GM12878 (cell line): ENCODE measurements around the gene CYP3A4. TPM values are rescaled to one million over a fixed set of nuclear protein-coding genes. Genes with fewer than 3 reads are reported as not detected.

Experiments
- ATAC-seq: fragments of 200-7000 bp; cut with Tn5 transposase; 3 replicates; pipeline ENCODE4 v1.9.1; 2020; ENCODE audit warnings: mild to moderate bottlenecking, moderate library complexity
- BruUV-seq: library from RNA; stranded (reverse); fragments of 400-500 nt; replicated peaks from 2 replicates; lab custom pipeline; 2021; lab: Mats Ljungman, UMichigan
- CTCF ChIA-PET: fragments of 300-600 bp; sonication (Branson Sonifier 250); formaldehyde crosslinking; extraction: SDS; loops from one replicate; lab custom pipeline; 2021; ENCODE audit warnings: inconsistent platforms; lab: Yijun Ruan, JAX
- POLR2A ChIA-PET: fragments of 350-600 bp; formaldehyde crosslinking; extraction: SDS; loops from one replicate; lab custom pipeline; 2021; ENCODE audit warnings: inconsistent platforms; lab: Charles Lee
- RAD21 ChIA-PET: fragments of 300-600 bp; sonication (Branson Sonifier 250); formaldehyde crosslinking; loops from one replicate; lab custom pipeline; 2023; ENCODE audit warnings: antibody characterized with exemption; ENCODE audit not compliant: unreplicated experiment; lab: Charles Lee
- SMC1A ChIA-PET: fragments of 300-600 bp; sonication (Branson Sonifier 250); formaldehyde crosslinking; loops from one replicate; lab custom pipeline; 2023; ENCODE audit not compliant: unreplicated experiment, uncharacterized antibody; lab: Charles Lee
- DNase-seq: peaks from one replicate; pipeline ENCODE4 v3.0.0-alpha.2; 2011; ENCODE audit warnings: low read depth, low spot score
- FAIRE-seq: peaks from 3 replicates; lab custom pipeline; 2011; peaks lifted over from hg19 to GRCh38; lab: Jason Lieb, UNC
- H2AFZ ChIP-seq: 2 replicates; pipeline ENCODE4 v1.6.0; 2011; ENCODE audit warnings: low read depth, low read length, control low read depth; ENCODE audit not compliant: control insufficient read depth
- H3K27ac ChIP-seq: 2 replicates; pipeline ENCODE4 v1.5.1; 2011; ENCODE audit warnings: control low read depth; ENCODE audit not compliant: control insufficient read depth, insufficient read depth
- H3K27me3 ChIP-seq, 2 experiments: replicated peaks in 1 of 2; 2 replicates each; pipeline versions ENCODE4 v1.6.0 to v1.6.1; 2011; ENCODE audit warnings: low read length in 1 of 2; ENCODE audit not compliant: control insufficient read depth in 2 of 2, insufficient read depth in 2 of 2
- H3K36me3 ChIP-seq, 2 experiments: 2 replicates each; pipeline ENCODE4 v1.5.1; 2011; ENCODE audit warnings: low read length in 1 of 2; ENCODE audit not compliant: control insufficient read depth in 2 of 2, insufficient read depth in 2 of 2
- H3K4me1 ChIP-seq: 2 replicates; pipeline ENCODE4 v1.6.1; 2011; ENCODE audit warnings: mild to moderate bottlenecking, low read length, moderate library complexity, mixed read lengths; ENCODE audit not compliant: control insufficient read depth, insufficient read depth
- H3K4me2 ChIP-seq: 2 replicates; pipeline ENCODE4 v1.6.0; 2011; ENCODE audit warnings: control low read depth; ENCODE audit not compliant: control insufficient read depth, insufficient read depth
- H3K4me3 ChIP-seq: fragments of 200-600 bp; sonication (generic); 2 replicates; pipeline ENCODE4 v1.5.1; 2016
- H3K79me2 ChIP-seq: 2 replicates; pipeline ENCODE4 v1.6.0; 2011; ENCODE audit warnings: low read length; ENCODE audit not compliant: control insufficient read depth, insufficient read depth
- H3K9ac ChIP-seq: 2 replicates; pipeline ENCODE4 v1.8.0; 2011; ENCODE audit warnings: low read length, control low read depth, mixed read lengths; ENCODE audit not compliant: control insufficient read depth, insufficient read depth
- H3K9me3 ChIP-seq: replicated peaks from 3 replicates; pipeline ENCODE4 v1.5.1; 2011; ENCODE audit warnings: mild to moderate bottlenecking, low read length; ENCODE audit not compliant: control insufficient read depth, insufficient read depth
- H4K20me1 ChIP-seq: 2 replicates; pipeline ENCODE4 v1.6.0; 2011; ENCODE audit not compliant: control insufficient read depth, insufficient read depth
- FOXK2 ChIP-seq: fragments of 450-650 bp; IDR thresholded peaks from 2 replicates; pipeline ENCODE4 v1.6.1; 2017; ENCODE audit warnings: mild to moderate bottlenecking, moderate library complexity
- GATAD2B ChIP-seq: fragments of 450-650 bp; conservative IDR thresholded peaks from 2 replicates; pipeline ENCODE4 v1.6.1; 2017; ENCODE audit warnings: low read depth, mild to moderate bottlenecking, moderate library complexity
- MEF2B ChIP-seq: fragments of 450-650 bp; IDR thresholded peaks from 2 replicates; pipeline ENCODE4 v1.6.1; 2018; ENCODE audit warnings: mild to moderate bottlenecking, moderate library complexity; ENCODE audit not compliant: partially characterized antibody, poor library complexity, severe bottlenecking
- POU2F2 ChIP-seq: IDR thresholded peaks from 3 replicates; pipeline ENCODE4 v1.6.1; 2011; ENCODE audit warnings: low read depth, mild to moderate bottlenecking, low read length, borderline replicate concordance
- RCOR1 ChIP-seq: conservative IDR thresholded peaks from 2 replicates; pipeline ENCODE4 v1.6.1; 2012; ENCODE audit warnings: low read depth, low read length, improper control_type of control experiment
- SREBF1 ChIP-seq: IDR thresholded peaks from 2 replicates; pipeline ENCODE4 v1.6.1; 2012; ENCODE audit warnings: mild to moderate bottlenecking, low read length
- STAT3 ChIP-seq: IDR thresholded peaks from 2 replicates; pipeline ENCODE4 v1.6.1; 2011; ENCODE audit warnings: low read depth, low read length, improper control_type of control experiment
- SUPT20H ChIP-seq: IDR thresholded peaks from 2 replicates; pipeline ENCODE4 v1.6.1; 2011; ENCODE audit warnings: low read depth, mild to moderate bottlenecking, low read length, moderate library complexity, borderline replicate concordance; ENCODE audit not compliant: control insufficient read depth
- SUZ12 ChIP-seq: fragments of 200-600 bp; sonication (generic); IDR thresholded peaks from one replicate; pipeline ENCODE4 v1.6.1; 2018; ENCODE audit warnings: antibody characterized with exemption, mild to moderate bottlenecking; ENCODE audit not compliant: unreplicated experiment
- ZBTB33 ChIP-seq: fragments of 450-650 bp; IDR thresholded peaks from 2 replicates; pipeline ENCODE4 v1.6.1; 2017; ENCODE audit warnings: mild to moderate bottlenecking
- ZNF207 ChIP-seq: fragments of 450-650 bp; IDR thresholded peaks from 2 replicates; pipeline ENCODE4 v1.6.1; 2014; ENCODE audit warnings: antibody characterized with exemption, mild to moderate bottlenecking, borderline replicate concordance
- ZSCAN29 ChIP-seq: fragments of 450-650 bp; IDR thresholded peaks from 2 replicates; pipeline ENCODE4 v1.6.1; 2017; ENCODE audit warnings: mild to moderate bottlenecking, moderate library complexity
- WGBS: methylation state at CpG from one replicate; pipeline ENCODE4 v1.1.6; 2016; ENCODE audit warnings: low lambda C conversion rate; ENCODE audit not compliant: insufficient replicate concordance, insufficient coverage; ENCODE audit errors: missing lambda C conversion rate; 5-methylcytosine and 5-hydroxymethylcytosine counted together
- in situ Hi-C: fragments of 300-500 bp; cut with MboI; formaldehyde crosslinking; loops from 9 replicates; pipeline ENCODE4 v1.14.3; 2018; ENCODE audit warnings: mixed read lengths
- intact Hi-C: fragments of 100-400 bp; cut with micrococcal nuclease; formaldehyde crosslinking; loops from one replicate; pipeline ENCODE4 v1.14.2; 2022; ENCODE audit not compliant: unreplicated experiment
- polyA plus RNA-seq, 11 experiments: library from polyadenylated mRNA; depleted of rRNA in 4 of 11; unstranded in 6 of 11; stranded (reverse) in 5 of 11; fragments of >200 nt; fragmentation: Nextera tagmentation in 4 of 11; fragmentation: Illumina TruSeq in 1 of 11; extraction: Ambion mirVana in 4 of 11; extraction: Trizol in 1 of 11; gene quantifications; 1 replicate in 1 of 11; 2 replicates in 10 of 11; pipeline versions ENCODE4 v1.2.1 to v1.2.3, GENCODE V29; 2011 to 2016; ENCODE audit warnings: inconsistent platforms in 2 of 11, missing spikeins in 2 of 11, low read depth in 1 of 11
- total RNA-seq, 4 experiments: library from RNA; depleted of rRNA in 3 of 4; stranded (reverse); fragments of >200 nt in 3 of 4; fragmentation: Illumina TruSeq in 1 of 4; extraction: Trizol in 1 of 4; gene quantifications; 2 replicates each; pipeline versions ENCODE4 v1.2.1 to v1.2.3, GENCODE V29; 2013 to 2021
- TF ChIP-seq, protein P1 (sequence below): fragments of 450-650 bp; IDR thresholded peaks from 2 replicates; pipeline ENCODE4 v1.6.1; 2017; ENCODE audit warnings: mild to moderate bottlenecking, moderate library complexity

Gene CYP3A4
- total and polyA plus RNA-seq, 10 of the 15 experiments (the other 5 are each of a cell fraction or from before 2014, with no cell fraction given): 0.02 to 0.21 (median 0.04) TPM; not detected in 7

DNA sequence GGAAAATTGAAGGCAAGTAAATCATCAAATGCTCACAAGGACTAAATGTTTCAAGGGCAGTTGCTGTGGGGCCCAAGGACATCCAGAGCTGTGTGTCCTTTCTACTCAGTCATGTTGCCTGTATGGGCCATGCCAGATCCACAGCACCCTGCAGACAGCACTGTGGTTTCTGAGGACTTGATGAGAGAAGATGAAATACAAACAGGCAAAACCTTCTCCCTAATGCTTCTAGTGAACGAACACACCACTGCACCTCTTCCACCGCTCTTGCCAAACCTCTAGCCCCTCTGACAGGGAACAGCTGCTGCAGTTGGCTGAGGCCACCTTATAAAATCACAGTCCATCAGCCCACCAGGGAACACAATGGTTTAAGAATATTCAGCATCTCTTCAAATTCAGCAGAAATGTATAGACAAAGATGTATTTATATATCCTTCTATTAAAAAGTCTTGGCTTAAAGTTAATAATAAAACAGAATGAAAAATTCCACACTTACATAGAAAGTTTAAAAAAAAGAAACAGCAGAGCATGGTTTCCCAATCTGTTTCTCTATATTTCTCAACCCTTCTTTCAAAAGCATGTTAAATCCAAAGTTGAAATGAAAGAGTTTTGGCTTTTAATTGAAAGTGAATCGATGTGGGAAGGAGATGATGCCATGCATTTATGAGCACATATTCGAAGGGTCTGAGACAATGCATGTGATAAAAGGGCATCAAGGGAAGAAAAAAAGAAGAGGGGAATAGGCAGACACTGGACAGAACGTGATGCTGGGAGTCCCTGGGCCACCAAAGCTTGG is 63.0 kb downstream of the CYP3A4 start:
- no peaks in the 10 kb centered on the region for H3K79me2 ChIP-seq
- H3K9me3 ChIP-seq: no peaks in the 10 kb centered on the region; the same call in 2 of the 3 replicates
- in situ Hi-C loops: no loop called here
- DNase-seq (no peak), FAIRE-seq (no peak), ATAC-seq (peak; percentile 62)
- 15% methylated on average over 5 of the region's 5 CpGs for WGBS
- SMC1A ChIA-PET: no interaction called here
- RAD21 ChIA-PET: no interaction called here
- H3K9ac ChIP-seq: no peak overlapping the region
- H3K36me3 ChIP-seq: no peaks in the 10 kb centered on the region
- no peak overlapping the region for H3K27ac ChIP-seq
- H3K4me1 ChIP-seq: no peaks in the 10 kb centered on the region
- H3K4me3 ChIP-seq: no peak overlapping the region
- BruUV-seq: no TSS peak
- intact Hi-C loops: no loop called here
- CTCF ChIA-PET: no interaction called here
- no peaks in the 10 kb centered on the region for H3K27me3 ChIP-seq
- TF ChIP-seq STAT3 (no peak), MEF2B (no peak), SREBF1 (no peak), SUZ12 (no peak), GATAD2B (no peak), FOXK2 (no peak), ZSCAN29 (no peak), ZBTB33 (no peak), ZNF207 (no peak), SUPT20H (no peak), RCOR1 (no peak), POU2F2 (no peak)
- TF ChIP-seq, protein P1, sequence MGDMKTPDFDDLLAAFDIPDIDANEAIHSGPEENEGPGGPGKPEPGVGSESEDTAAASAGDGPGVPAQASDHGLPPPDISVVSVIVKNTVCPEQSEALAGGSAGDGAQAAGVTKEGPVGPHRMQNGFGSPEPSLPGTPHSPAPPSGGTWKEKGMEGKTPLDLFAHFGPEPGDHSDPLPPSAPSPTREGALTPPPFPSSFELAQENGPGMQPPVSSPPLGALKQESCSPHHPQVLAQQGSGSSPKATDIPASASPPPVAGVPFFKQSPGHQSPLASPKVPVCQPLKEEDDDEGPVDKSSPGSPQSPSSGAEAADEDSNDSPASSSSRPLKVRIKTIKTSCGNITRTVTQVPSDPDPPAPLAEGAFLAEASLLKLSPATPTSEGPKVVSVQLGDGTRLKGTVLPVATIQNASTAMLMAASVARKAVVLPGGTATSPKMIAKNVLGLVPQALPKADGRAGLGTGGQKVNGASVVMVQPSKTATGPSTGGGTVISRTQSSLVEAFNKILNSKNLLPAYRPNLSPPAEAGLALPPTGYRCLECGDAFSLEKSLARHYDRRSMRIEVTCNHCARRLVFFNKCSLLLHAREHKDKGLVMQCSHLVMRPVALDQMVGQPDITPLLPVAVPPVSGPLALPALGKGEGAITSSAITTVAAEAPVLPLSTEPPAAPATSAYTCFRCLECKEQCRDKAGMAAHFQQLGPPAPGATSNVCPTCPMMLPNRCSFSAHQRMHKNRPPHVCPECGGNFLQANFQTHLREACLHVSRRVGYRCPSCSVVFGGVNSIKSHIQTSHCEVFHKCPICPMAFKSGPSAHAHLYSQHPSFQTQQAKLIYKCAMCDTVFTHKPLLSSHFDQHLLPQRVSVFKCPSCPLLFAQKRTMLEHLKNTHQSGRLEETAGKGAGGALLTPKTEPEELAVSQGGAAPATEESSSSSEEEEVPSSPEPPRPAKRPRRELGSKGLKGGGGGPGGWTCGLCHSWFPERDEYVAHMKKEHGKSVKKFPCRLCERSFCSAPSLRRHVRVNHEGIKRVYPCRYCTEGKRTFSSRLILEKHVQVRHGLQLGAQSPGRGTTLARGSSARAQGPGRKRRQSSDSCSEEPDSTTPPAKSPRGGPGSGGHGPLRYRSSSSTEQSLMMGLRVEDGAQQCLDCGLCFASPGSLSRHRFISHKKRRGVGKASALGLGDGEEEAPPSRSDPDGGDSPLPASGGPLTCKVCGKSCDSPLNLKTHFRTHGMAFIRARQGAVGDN: no peak
- no peaks in the 10 kb centered on the region for H4K20me1 ChIP-seq
- H3K4me2 ChIP-seq: no peak overlapping the region
- POLR2A ChIA-PET: interaction anchor here (0.5 to 0.8 kb wide), 2 partner anchors 18 to 785 kb away, joined by 3 read pairs; no protein-coding TSS in a partner anchor
- H2AFZ ChIP-seq: no peak overlapping the region
